IMR-90 (cell line): ENCODE results near the gene OR4E2. TPM values are rescaled to one million over a fixed set of nuclear protein-coding genes. Genes with fewer than 3 reads are reported as not detected.

Source experiments
- ATAC-seq: fragments of 200-7000 bp; cut with Tn5 transposase; 2 replicates; pipeline ENCODE4 v1.9.1; 2020; ENCODE audit warnings: low read depth, mild to moderate bottlenecking, moderate library complexity
- BruUV-seq: library from RNA; stranded (reverse); fragments of 400-500 nt; replicated peaks from 2 replicates; lab custom pipeline; 2021; lab: Mats Ljungman, UMichigan
- CTCF ChIA-PET: fragments of 300-600 bp; formaldehyde crosslinking; extraction: SDS; loops from one replicate; lab custom pipeline; 2021; ENCODE audit warnings: antibody characterized with exemption; lab: Yijun Ruan, JAX
- POLR2A ChIA-PET: fragments of 300-600 bp; sonication (Branson Sonifier 250); formaldehyde crosslinking; loops from one replicate; lab custom pipeline; 2022; ENCODE audit warnings: antibody characterized with exemption; ENCODE audit not compliant: unreplicated experiment; lab: Charles Lee
- DNase-seq: peaks from one replicate; pipeline ENCODE4 v3.0.0; 2013
- H2AFZ ChIP-seq: replicated peaks from 2 replicates; pipeline ENCODE3; 2013; ENCODE audit warnings: low read length, mild to moderate bottlenecking; ENCODE audit not compliant: poor library complexity
- H2AK5ac ChIP-seq: 2 replicates; pipeline ENCODE4 v1.6.1; 2013; ENCODE audit warnings: low read depth, low read length, inconsistent platforms
- H2AK9ac ChIP-seq: replicated peaks from 2 replicates; pipeline ENCODE3; 2013; ENCODE audit warnings: mild to moderate bottlenecking, low read depth, low read length, moderate library complexity; ENCODE audit not compliant: poor library complexity
- H2BK120ac ChIP-seq: 2 replicates; pipeline ENCODE4 v1.6.1; 2013; ENCODE audit warnings: low read depth, low read length, inconsistent platforms
- H2BK15ac ChIP-seq: 3 replicates; pipeline ENCODE4 v1.6.1; 2013; ENCODE audit warnings: low read depth, low read length, inconsistent platforms
- H2BK20ac ChIP-seq: 2 replicates; pipeline ENCODE4 v1.6.1; 2013; ENCODE audit warnings: low read depth, mild to moderate bottlenecking, inconsistent platforms, low read length, moderate library complexity
- H2BK5ac ChIP-seq: 2 replicates; pipeline ENCODE4 v1.6.1; 2013; ENCODE audit warnings: mild to moderate bottlenecking, low read depth, low read length, inconsistent platforms; ENCODE audit not compliant: poor library complexity, severe bottlenecking
- H3K14ac ChIP-seq: replicated peaks from 2 replicates; pipeline ENCODE4 v1.6.1; 2013; ENCODE audit warnings: low read depth, low read length, inconsistent platforms
- H3K18ac ChIP-seq: 2 replicates; pipeline ENCODE4 v1.6.1; 2013; ENCODE audit warnings: low read depth, low read length, control low read depth
- H3K23ac ChIP-seq: 2 replicates; pipeline ENCODE4 v1.6.1; 2013; ENCODE audit warnings: low read depth, low read length, inconsistent platforms
- H3K27ac ChIP-seq: 2 replicates; pipeline ENCODE4 v1.5.1; 2013; ENCODE audit warnings: mild to moderate bottlenecking, control low read depth, low read length; ENCODE audit not compliant: insufficient read depth
- H3K27me3 ChIP-seq: 2 replicates; pipeline ENCODE4 v1.6.1; 2013; ENCODE audit warnings: low read length; ENCODE audit not compliant: control insufficient read depth, insufficient read depth
- H3K36me3 ChIP-seq: 2 replicates; pipeline ENCODE4 v1.6.1; 2013; ENCODE audit warnings: low read length, mixed read lengths; ENCODE audit not compliant: control insufficient read depth, insufficient read depth
- H3K4ac ChIP-seq: 2 replicates; pipeline ENCODE4 v1.6.1; 2013; ENCODE audit warnings: low read depth, low read length, inconsistent platforms
- H3K4me1 ChIP-seq: 2 replicates; pipeline ENCODE4 v1.6.1; 2013; ENCODE audit warnings: low read length, mixed read lengths; ENCODE audit not compliant: control insufficient read depth, insufficient read depth
- H3K4me2 ChIP-seq: 2 replicates; pipeline ENCODE4 v1.6.1; 2013; ENCODE audit warnings: low read depth, mild to moderate bottlenecking, control low read depth, low read length, moderate library complexity
- H3K4me3 ChIP-seq: 2 replicates; pipeline ENCODE4 v1.5.1; 2013; ENCODE audit warnings: low read depth, mild to moderate bottlenecking, control low read depth, low read length, moderate library complexity; ENCODE audit not compliant: insufficient read depth
- H3K56ac ChIP-seq: 2 replicates; pipeline ENCODE4 v1.6.1; 2013; ENCODE audit warnings: low read length, inconsistent platforms; ENCODE audit not compliant: insufficient read depth; ENCODE audit errors: extremely low read depth
- H3K79me1 ChIP-seq, 2 experiments: 2 replicates each; pipeline ENCODE4 v1.6.1; 2013; ENCODE audit warnings: low read length in 2 of 2, inconsistent platforms in 1 of 2, low read depth in 1 of 2
- H3K9ac ChIP-seq: 2 replicates; pipeline ENCODE4 v1.6.1; 2013; ENCODE audit warnings: low read depth, low read length, control low read depth
- H3K9me1 ChIP-seq: 2 replicates; pipeline ENCODE4 v1.6.1; 2013; ENCODE audit warnings: low read length, inconsistent platforms; ENCODE audit not compliant: insufficient read depth
- H3K9me3 ChIP-seq: 2 replicates; pipeline ENCODE4 v1.6.1; 2013; ENCODE audit warnings: low read length; ENCODE audit not compliant: control insufficient read depth, insufficient read depth
- H4K20me1 ChIP-seq: 2 replicates; pipeline ENCODE4 v1.6.1; 2013; ENCODE audit warnings: low read length, inconsistent platforms; ENCODE audit not compliant: insufficient read depth
- H4K5ac ChIP-seq: 2 replicates; pipeline ENCODE4 v1.6.1; 2013; ENCODE audit warnings: mild to moderate bottlenecking, low read depth, low read length, control low read depth
- H4K8ac ChIP-seq, 2 experiments: 2 replicates each; pipeline ENCODE4 v1.6.1; 2013; ENCODE audit warnings: low read depth in 2 of 2, low read length in 2 of 2, control low read depth in 1 of 2, inconsistent platforms in 1 of 2
- H4K91ac ChIP-seq: 2 replicates; pipeline ENCODE4 v1.6.1; 2013; ENCODE audit warnings: low read depth, low read length, inconsistent platforms; ENCODE audit not compliant: insufficient read depth
- CEBPB ChIP-seq: IDR thresholded peaks from 2 replicates; pipeline ENCODE4 v1.6.1; 2012; ENCODE audit warnings: low read depth, low read length, improper control_type of control experiment
- MAZ ChIP-seq: IDR thresholded peaks from 2 replicates; pipeline ENCODE4 v1.6.1; 2012; ENCODE audit warnings: low read depth, mild to moderate bottlenecking, low read length, improper control_type of control experiment, moderate library complexity, borderline replicate concordance
- MXI1 ChIP-seq: IDR thresholded peaks from 2 replicates; pipeline ENCODE4 v1.6.1; 2012; ENCODE audit warnings: low read depth, mild to moderate bottlenecking, low read length, moderate library complexity, borderline replicate concordance
- NFE2L2 ChIP-seq: fragments of 150-350 bp; IDR thresholded peaks from 2 replicates; pipeline ENCODE4 v1.6.1; 2016; ENCODE audit warnings: low read depth, mild to moderate bottlenecking, low read length
- WGBS, 2 experiments: methylation state at CpG; one replicate each; pipeline versions ENCODE4 v1.1.5 to v1.1.7; 2013; ENCODE audit warnings: missing lambda C conversion rate in 2 of 2; ENCODE audit not compliant: insufficient read length in 1 of 2; ENCODE audit errors: extremely low coverage in 2 of 2; 5-methylcytosine and 5-hydroxymethylcytosine counted together
- dilution Hi-C: fragments of 300-500 bp; cut with HindIII; formaldehyde crosslinking; loops from one replicate; pipeline ENCODE4 v1.14.3; 2018; ENCODE audit warnings: low sequenced_read_pairs; ENCODE audit not compliant: unreplicated experiment
- in situ Hi-C: fragments of 300-500 bp; cut with MboI; formaldehyde crosslinking; loops from 3 replicates; pipeline ENCODE4 v1.14.3; 2019; ENCODE audit warnings: low sequenced_read_pairs, inconsistent platforms, mixed read lengths
- intact Hi-C: fragments of 100-400 bp; cut with micrococcal nuclease; formaldehyde crosslinking; loops from 2 replicates; pipeline ENCODE4 v1.10.0; 2022
- polyA plus RNA-seq, 3 experiments: library from polyadenylated mRNA; depleted of rRNA; stranded (reverse); fragments of >200 nt; gene quantifications; 2 replicates each; pipeline ENCODE4 v1.2.3, GENCODE V29; 2012; ENCODE audit warnings: low replicate concordance in 1 of 3
- total RNA-seq: library from RNA; depleted of rRNA; stranded (reverse); fragments of >200 nt; gene quantifications from 2 replicates; pipeline ENCODE4 v1.2.3, GENCODE V29; 2012
- TF ChIP-seq, protein P1 (sequence below): conservative IDR thresholded peaks from 2 replicates; pipeline ENCODE4 v1.5.1; 2012; ENCODE audit warnings: mild to moderate bottlenecking, low read depth, low read length, improper control_type of control experiment
- TF ChIP-seq, protein P2 (sequence below): fragments of 150-350 bp; IDR thresholded peaks from 2 replicates; pipeline ENCODE4 v1.6.1; 2017; ENCODE audit warnings: mild to moderate bottlenecking, antibody characterized with exemption, low read length, low read depth

Gene OR4E2
- total and polyA plus RNA-seq, 2 of the 4 experiments (the other 2 are of a cell fraction) = not detected

DNA sequence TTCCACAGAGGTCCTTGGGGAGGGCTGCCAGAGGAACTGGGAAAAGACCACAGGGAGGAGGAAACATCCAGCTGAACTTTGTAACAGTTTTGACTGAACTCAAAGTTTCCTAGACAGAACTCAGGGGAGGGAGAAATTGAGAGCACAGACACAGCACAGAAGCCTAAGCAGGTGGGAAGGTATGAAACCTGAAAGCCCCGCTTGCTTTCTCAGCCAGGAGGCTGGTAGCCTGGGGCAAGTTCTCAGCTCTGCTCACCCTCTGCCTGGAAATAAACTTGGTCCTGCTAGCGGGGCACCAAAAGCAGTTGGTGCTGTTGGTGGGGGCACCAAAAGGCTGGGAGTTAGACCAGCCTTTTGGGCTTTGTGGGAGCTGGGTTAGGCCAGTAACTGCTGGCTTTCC lies 45.9 kb downstream of the OR4E2 start:
- Histone ChIP-seq H3K4me1 (no peaks in the 10 kb centered on the region), H3K9ac (no peak overlapping the region), H3K27me3 (no peaks in the 10 kb centered on the region), H3K4ac (no peak overlapping the region), H3K56ac (no peak overlapping the region), H3K14ac (no peak overlapping the region), H4K91ac (no peak overlapping the region), H3K27ac (no peak overlapping the region), H2AK5ac (no peak overlapping the region), H4K8ac (no peak overlapping the region), H3K36me3 (no peaks in the 10 kb centered on the region), H2BK15ac (no peak overlapping the region), H3K9me1 (no peaks in the 10 kb centered on the region), H4K20me1 (no peaks in the 10 kb centered on the region), H2BK120ac (no peak overlapping the region), H2BK20ac (no peak overlapping the region), H3K79me1 (no peaks in the 10 kb centered on the region), H3K4me3 (no peak overlapping the region), H4K5ac (no peak overlapping the region), H2BK5ac (no peak overlapping the region), H3K4me2 (no peak overlapping the region), H3K23ac (no peak overlapping the region), H2AFZ (no peak overlapping the region), H3K9me3 (no peaks in the 10 kb centered on the region), H2AK9ac (no peak overlapping the region), H3K18ac (no peak overlapping the region)
- dilution Hi-C loops = no loop called here
- ChIA-PET POLR2A (no interaction called here), CTCF (no interaction called here)
- intact Hi-C loops = no loop called here
- in situ Hi-C loops = no loop called here
- ATAC-seq (no peak), DNase-seq (no peak)
- WGBS, 2 experiments = 67% methylated on average over 1 of the region's 2 CpGs; no CpG with 5 or more reads in 1 of the 2 experiments
- TF ChIP-seq, protein P1, sequence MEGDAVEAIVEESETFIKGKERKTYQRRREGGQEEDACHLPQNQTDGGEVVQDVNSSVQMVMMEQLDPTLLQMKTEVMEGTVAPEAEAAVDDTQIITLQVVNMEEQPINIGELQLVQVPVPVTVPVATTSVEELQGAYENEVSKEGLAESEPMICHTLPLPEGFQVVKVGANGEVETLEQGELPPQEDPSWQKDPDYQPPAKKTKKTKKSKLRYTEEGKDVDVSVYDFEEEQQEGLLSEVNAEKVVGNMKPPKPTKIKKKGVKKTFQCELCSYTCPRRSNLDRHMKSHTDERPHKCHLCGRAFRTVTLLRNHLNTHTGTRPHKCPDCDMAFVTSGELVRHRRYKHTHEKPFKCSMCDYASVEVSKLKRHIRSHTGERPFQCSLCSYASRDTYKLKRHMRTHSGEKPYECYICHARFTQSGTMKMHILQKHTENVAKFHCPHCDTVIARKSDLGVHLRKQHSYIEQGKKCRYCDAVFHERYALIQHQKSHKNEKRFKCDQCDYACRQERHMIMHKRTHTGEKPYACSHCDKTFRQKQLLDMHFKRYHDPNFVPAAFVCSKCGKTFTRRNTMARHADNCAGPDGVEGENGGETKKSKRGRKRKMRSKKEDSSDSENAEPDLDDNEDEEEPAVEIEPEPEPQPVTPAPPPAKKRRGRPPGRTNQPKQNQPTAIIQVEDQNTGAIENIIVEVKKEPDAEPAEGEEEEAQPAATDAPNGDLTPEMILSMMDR = no peak
- TF ChIP-seq MAZ (no peak), NFE2L2 (no peak), MXI1 (no peak), CEBPB (no peak)
- TF ChIP-seq, protein P2, sequence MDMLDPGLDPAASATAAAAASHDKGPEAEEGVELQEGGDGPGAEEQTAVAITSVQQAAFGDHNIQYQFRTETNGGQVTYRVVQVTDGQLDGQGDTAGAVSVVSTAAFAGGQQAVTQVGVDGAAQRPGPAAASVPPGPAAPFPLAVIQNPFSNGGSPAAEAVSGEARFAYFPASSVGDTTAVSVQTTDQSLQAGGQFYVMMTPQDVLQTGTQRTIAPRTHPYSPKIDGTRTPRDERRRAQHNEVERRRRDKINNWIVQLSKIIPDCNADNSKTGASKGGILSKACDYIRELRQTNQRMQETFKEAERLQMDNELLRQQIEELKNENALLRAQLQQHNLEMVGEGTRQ = no peak
- BruUV-seq = no TSS peak
